GM21717 (cell line): ENCODE results near the gene LMX1B.
"Not testable (repeated sequence)": the region's sequence is repeated elsewhere in the genome, so short reads cannot be mapped to it uniquely, and the experiment has no call there.

Experiments
- ATAC-seq: cut with Tn5 transposase; IDR thresholded peaks from one replicate; pipeline ENCODE4 v1.9.1; 2021; ENCODE audit warnings: mild to moderate bottlenecking, moderate library complexity; ENCODE audit not compliant: unreplicated experiment

Gene LMX1B

DNA sequence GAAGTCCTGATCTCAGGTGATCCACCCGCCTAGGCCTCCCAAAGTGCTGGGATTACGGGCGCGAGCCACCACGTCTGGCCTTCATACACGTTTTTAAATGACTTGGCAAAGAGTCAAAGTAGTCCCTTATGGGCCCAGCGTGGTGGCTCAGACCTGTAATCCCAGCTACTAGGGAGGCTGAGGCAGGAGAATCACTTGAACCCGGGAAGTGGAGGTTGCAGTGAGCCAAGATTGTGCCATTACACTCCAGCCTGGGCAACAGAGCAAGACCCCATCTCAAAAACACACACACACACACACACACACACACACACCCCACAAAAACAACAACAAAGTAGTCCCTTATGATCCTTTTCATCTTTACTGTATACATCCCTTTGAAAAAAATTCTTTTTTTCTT is 116.9 kb downstream of the LMX1B start:
- not testable (repeated sequence) for ATAC-seq

DNA sequence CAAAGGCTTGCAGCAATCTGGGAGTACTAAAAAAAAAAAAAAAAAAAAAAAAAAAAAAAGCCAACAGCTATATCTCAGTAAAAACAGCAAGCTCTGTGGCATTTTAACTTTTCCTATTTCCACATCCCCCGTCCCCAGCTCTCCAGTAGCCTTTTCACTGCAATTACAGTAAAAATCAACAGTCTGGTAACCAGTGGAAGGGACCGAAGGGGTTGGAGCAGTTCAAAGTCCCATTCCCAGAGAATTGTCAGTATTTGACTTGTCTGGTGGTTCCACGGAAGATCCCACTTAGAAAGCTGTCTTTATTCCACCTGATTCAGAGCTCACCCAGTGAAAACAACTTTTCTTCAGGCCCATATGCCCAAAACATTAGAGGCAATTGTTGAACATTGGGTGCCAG is 119.3 kb downstream of the LMX1B start:
- ATAC-seq, result no peak

DNA sequence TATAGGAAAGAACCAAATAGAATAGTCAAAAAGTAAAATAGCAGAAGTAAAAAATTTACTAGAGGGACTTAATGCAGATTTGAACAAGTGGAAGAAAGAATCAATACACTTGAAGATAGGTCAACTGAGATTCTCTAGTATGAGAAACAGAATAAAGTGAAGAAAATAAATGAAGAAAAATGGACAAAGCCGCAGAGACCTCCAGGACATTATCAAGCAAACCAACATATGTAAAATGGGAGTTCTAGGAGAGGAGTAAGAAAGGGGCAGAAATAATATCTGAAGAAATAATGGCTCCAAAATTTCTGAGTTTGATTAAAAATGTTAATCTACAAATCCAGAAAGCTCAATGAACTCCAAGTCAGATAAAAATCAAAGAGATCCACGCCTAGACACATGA is 121.1 kb downstream of the LMX1B start:
- ATAC-seq, result no peak

DNA sequence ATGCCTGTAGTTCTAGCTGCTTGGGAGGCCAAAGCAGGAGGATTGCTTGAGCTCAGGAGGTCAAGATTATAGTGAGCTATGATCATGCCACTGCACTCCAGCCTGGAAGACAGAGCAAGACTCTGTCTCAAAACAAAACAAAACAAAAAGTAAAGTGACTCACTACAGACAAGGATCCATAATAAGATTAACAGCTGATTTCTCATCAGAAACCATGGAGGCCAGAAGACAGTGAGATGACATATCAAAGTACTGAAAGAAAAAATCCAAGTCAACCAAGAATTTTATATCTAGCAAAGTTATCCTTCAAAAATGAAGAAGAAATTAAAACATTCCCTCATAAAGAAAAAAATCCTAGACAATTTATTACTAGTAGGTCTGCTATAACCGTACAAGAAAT is 121.8 kb downstream of the LMX1B start:
- no peak for ATAC-seq

DNA sequence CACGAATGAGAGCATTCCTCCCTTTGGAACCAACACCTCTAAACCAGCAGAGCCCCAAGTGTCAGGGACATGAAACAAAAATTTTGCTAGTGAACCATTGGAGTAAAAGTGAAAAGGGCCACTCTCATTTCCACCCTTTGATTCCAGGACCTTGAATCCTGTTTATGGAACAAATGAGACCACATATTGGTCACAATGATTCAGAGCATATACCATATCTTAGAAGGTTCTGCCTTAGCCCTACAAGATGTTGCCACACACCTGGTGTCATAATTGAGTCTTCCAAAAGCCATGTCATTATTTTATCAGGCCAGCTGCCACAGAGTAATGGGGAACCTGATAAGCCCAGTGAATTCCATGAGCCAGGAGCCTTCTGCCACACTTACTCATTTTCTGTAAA is 124.8 kb downstream of the LMX1B start:
- ATAC-seq, result no peak

DNA sequence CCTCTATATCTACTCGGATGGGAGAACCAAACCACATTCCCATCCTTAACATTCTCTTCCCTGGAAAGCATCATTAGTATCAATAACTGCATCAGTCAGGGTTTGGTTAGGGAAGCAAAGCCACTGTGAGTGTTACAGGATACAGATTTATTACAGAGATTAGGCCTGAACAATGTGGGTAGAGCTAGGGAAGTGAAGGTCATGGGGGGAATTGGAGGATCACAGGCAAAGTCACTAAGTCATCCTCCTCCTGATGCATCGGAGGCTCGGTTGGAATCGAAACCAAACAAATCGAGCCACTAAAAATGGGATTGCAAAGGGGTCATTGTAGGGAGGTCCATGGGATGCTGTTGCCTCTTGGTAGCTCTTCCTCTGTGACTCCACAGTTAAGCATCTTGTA is 129.3 kb downstream of the LMX1B start:
- ATAC-seq, result no peak

DNA sequence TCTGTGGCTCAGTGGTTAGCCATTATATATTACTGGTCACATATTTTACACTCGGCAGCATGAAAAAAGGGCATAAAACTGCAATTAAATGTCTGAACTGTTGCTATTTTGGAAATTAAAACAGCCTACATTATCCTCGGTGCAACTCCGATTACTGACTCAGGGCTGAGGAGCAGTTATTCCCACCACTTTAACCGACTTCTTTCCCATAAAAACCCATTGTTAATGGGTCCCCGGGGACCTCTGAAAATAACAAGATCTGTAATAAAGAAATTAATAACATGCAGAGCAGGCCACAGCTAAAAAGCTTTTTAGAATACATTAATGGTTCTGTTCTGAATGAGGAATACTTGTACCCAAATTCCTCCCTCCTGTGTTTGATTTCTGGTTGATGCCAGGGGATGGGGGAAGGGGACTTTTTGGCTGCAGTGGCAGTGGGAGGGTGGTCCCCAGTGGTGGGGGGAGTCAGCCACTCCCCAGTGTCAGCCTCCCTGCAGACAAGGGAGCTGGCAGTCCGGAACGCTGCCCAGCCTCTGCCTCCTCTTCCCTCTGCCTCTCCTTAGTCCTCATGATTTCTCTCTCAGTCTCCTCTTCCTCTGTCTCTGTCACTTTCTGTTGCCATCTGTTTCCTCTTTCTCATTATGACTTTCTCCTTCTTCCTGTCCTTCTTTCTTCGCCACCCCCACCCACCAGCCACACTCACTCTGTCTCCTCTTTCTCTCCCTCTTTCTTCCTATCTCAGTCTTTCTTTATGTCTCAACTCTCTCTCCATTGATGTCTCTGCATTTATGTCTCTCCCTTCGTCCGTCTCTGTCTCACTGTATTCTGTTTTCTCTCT is 132.1 kb downstream of the LMX1B start:
- no peak for ATAC-seq
